Smooth muscle cell (in vitro differentiated cells): ENCODE data around the gene INPP5A. TPM values are rescaled to one million over a fixed set of nuclear protein-coding genes. Genes with fewer than 3 reads are reported as not detected.

Experiments used
- DNase-seq: peaks from one replicate; lab custom pipeline; 2025; ENCODE audit not compliant: unreplicated experiment; lab: John Stamatoyannopoulos, UW
- H2AFZ ChIP-seq: fragments of 200-600 bp; sonication (generic); 2 replicates; pipeline ENCODE4 v1.6.0; 2016; ENCODE audit warnings: antibody characterized with exemption, low read depth, mild to moderate bottlenecking
- H3F3A ChIP-seq: fragments of 200-600 bp; sonication (generic); 2 replicates; pipeline ENCODE4 v1.6.0; 2017; ENCODE audit warnings: antibody characterized with exemption, low read depth
- H3K27ac ChIP-seq: fragments of 200-600 bp; sonication (generic); 2 replicates; pipeline ENCODE4 v1.5.1; 2016; ENCODE audit warnings: low read depth, mild to moderate bottlenecking
- H3K27me3 ChIP-seq: fragments of 200-600 bp; sonication (generic); 2 replicates; pipeline ENCODE4 v1.6.1; 2016; ENCODE audit warnings: low read depth, mild to moderate bottlenecking
- H3K36me3 ChIP-seq: fragments of 200-600 bp; sonication (generic); 2 replicates; pipeline ENCODE4 v1.5.1; 2016; ENCODE audit warnings: low read depth
- H3K4me1 ChIP-seq: fragments of 200-600 bp; sonication (generic); 2 replicates; pipeline ENCODE4 v1.5.1; 2016; ENCODE audit warnings: low read depth
- H3K4me2 ChIP-seq: fragments of 200-600 bp; sonication (generic); 2 replicates; pipeline ENCODE4 v1.6.0; 2016; ENCODE audit warnings: mild to moderate bottlenecking
- H3K4me3 ChIP-seq: fragments of 200-600 bp; sonication (generic); 2 replicates; pipeline ENCODE4 v1.5.1; 2016; ENCODE audit warnings: mild to moderate bottlenecking
- H3K79me2 ChIP-seq: fragments of 200-600 bp; sonication (generic); 2 replicates; pipeline ENCODE4 v1.6.0; 2016; ENCODE audit warnings: low read depth, mild to moderate bottlenecking
- H3K9ac ChIP-seq: fragments of 200-600 bp; sonication (generic); 2 replicates; pipeline ENCODE4 v1.6.0; 2016; ENCODE audit warnings: low read depth
- H3K9me3 ChIP-seq: fragments of 200-600 bp; sonication (generic); replicated peaks from 2 replicates; pipeline ENCODE4 v1.5.1; 2016; ENCODE audit warnings: low read depth
- H4K20me1 ChIP-seq: fragments of 200-600 bp; sonication (generic); 2 replicates; pipeline ENCODE4 v1.6.0; 2016; ENCODE audit warnings: low read depth
- WGBS: methylation state at CpG from one replicate; pipeline ENCODE4 v1.1.7; 2016; ENCODE audit warnings: low lambda C conversion rate; 5-methylcytosine and 5-hydroxymethylcytosine counted together
- polyA plus RNA-seq: library from polyadenylated mRNA; unstranded; fragments of >200 nt; fragmentation: Nextera tagmentation; extraction: Ambion mirVana; gene quantifications from 2 replicates; pipeline ENCODE4 v1.2.1, GENCODE V29; 2016
- total RNA-seq: library from RNA; depleted of rRNA; stranded (reverse); fragments of >200 nt; gene quantifications from 2 replicates; pipeline ENCODE4 v1.2.3, GENCODE V29; 2014
- TF ChIP-seq, protein P1 (sequence below): fragments of 200-600 bp; sonication (generic); IDR thresholded peaks from 2 replicates; pipeline ENCODE4 v1.5.1; 2017; ENCODE audit warnings: borderline replicate concordance, mild to moderate bottlenecking, antibody characterized with exemption; ENCODE audit not compliant: insufficient read depth, poor library complexity, severe bottlenecking

INPP5A gene
- total and polyA plus RNA-seq, 2 experiments from 2014 or later: 48.0 to 55.9 TPM

DNA sequence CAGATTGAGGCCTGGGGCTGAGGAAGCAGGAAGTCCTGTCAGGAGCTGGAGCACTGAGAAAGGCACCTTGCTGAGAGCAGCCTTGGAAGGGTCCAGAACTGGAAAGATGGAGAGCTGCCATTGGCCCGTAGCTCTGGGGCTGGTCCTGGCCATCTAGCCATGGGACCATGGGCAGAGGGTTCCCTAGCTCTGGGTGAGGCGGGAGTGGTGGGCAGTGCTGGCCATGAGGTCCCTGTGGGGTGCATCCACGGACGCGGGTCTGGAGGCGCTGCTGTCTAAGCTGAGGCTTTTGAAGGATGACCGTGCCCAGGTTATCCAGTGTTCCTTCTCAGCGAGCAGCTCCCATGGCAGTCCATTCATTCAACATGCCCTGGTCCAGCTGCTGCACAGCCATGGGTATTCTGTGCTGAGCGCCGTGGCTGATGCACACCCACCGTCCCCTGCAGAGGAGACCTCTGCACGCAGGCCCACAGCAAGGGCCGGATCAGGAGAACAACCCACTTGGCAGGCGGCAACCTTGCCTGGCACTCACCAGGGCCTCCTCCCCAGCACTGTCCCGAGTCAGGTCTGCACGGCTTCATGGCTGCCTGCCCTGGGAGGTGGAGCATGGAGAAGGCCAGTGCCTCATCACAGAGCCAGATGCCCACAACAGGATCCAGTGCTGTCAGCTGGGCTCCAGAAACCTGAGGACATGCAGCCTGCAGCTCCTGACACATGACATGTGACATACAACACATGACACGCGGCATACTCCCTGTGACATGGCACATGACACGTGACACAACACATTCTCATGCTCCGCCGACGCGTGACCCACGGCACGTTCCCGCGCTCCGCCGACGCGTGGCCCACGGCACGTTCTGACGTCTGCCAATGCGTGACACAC, 121.9 kb downstream of the INPP5A start:
- Histone ChIP-seq H3K79me2 (no peaks in the 10 kb centered on the region), H3K4me2 (no peak overlapping the region), H3K9me3 (no peaks in the 10 kb centered on the region), H4K20me1 (peaks cover 49% of the 10 kb centered on the region), H3K4me1 (no peaks in the 10 kb centered on the region), H2AFZ (no peak overlapping the region), H3K27ac (no peak overlapping the region), H3K4me3 (no peak overlapping the region), H3K36me3 (no peaks in the 10 kb centered on the region), H3F3A (no peaks in the 10 kb centered on the region), H3K27me3 (no peaks in the 10 kb centered on the region), H3K9ac (no peak overlapping the region)
- DNase-seq: no peak
- TF ChIP-seq, protein P1, sequence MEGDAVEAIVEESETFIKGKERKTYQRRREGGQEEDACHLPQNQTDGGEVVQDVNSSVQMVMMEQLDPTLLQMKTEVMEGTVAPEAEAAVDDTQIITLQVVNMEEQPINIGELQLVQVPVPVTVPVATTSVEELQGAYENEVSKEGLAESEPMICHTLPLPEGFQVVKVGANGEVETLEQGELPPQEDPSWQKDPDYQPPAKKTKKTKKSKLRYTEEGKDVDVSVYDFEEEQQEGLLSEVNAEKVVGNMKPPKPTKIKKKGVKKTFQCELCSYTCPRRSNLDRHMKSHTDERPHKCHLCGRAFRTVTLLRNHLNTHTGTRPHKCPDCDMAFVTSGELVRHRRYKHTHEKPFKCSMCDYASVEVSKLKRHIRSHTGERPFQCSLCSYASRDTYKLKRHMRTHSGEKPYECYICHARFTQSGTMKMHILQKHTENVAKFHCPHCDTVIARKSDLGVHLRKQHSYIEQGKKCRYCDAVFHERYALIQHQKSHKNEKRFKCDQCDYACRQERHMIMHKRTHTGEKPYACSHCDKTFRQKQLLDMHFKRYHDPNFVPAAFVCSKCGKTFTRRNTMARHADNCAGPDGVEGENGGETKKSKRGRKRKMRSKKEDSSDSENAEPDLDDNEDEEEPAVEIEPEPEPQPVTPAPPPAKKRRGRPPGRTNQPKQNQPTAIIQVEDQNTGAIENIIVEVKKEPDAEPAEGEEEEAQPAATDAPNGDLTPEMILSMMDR: no peak
- 96% methylated on average over 35 of the region's 35 CpGs for WGBS

DNA sequence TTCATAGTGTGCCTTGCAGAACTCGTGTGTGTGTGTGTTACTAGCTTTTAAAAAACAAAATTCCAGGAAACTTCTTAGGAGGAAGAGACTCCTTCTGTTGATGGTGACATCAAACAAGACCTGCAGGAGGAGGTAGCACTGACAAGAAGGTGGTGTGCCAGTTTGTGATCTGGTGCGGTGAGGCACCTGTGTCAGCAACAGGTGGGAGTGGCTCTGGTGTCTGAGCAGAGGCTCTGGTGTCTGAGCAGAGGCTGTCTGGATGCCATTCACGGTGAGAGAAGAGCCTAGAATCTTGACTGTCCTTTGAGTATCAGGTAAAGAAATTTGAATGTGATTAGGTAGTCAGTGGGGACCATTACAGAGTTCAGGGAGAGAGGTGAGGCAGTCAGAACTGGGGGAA, 122.8 kb downstream of the INPP5A start:
- Histone ChIP-seq H3F3A (no peaks in the 10 kb centered on the region), H3K27ac (no peak overlapping the region), H3K4me3 (no peak overlapping the region), H3K36me3 (no peaks in the 10 kb centered on the region), H3K4me1 (no peaks in the 10 kb centered on the region), H3K27me3 (no peaks in the 10 kb centered on the region), H2AFZ (no peak overlapping the region), H3K9me3 (no peaks in the 10 kb centered on the region), H3K79me2 (no peaks in the 10 kb centered on the region), H4K20me1 (peaks cover 49% of the 10 kb centered on the region), H3K9ac (no peak overlapping the region), H3K4me2 (no peak overlapping the region)
- no peak for DNase-seq
- TF ChIP-seq, protein P1: no peak
- 88% methylated on average over 3 of the region's 3 CpGs for WGBS

DNA sequence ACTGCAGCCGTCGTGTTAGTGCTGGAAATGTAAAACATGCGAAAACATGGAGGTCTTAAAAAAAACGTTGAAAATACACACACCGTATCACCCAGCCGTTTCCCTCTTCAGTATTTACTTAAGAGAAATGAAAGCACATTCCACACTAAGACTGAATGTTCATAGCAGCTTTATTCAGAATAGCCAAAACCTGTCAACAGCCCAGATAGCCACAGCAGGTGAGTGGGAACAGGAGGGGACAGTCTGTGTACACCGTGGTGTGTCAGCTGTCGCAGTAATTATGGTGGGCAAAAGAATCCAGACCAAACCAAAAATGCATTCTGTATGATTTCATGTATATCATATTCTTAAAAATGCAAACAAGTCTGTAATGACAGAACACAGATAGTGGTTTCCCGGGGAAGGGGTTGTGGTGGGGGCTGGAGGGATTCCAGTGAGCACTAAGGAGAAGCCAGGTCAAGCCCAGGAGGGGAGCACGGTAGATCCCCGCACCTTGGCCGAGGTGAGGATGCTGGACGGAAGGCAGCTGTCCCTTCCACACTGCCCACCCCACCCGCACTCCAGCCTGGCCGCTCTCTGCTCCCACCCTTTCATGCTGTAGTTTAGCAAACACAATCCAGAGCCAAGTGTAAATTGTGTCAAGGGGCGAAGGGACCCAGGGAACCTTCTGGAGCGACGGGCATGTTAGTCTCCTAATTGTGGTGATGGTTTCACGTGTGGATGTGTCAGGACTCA, 124.8 kb downstream of the INPP5A start:
- H3K4me3 ChIP-seq: no peak overlapping the region
- TF ChIP-seq, protein P1: no peak
- H3F3A ChIP-seq: no peaks in the 10 kb centered on the region
- no peak overlapping the region for H3K4me2 ChIP-seq
- 93% methylated on average over 19 of the region's 19 CpGs for WGBS
- no peaks in the 10 kb centered on the region for H3K4me1 ChIP-seq
- H4K20me1 ChIP-seq: peaks cover 49% of the 10 kb centered on the region
- no peaks in the 10 kb centered on the region for H3K36me3 ChIP-seq
- H3K27me3 ChIP-seq: no peaks in the 10 kb centered on the region
- no peaks in the 10 kb centered on the region for H3K79me2 ChIP-seq
- no peak overlapping the region for H3K9ac ChIP-seq
- no peaks in the 10 kb centered on the region for H3K9me3 ChIP-seq
- no peak overlapping the region for H2AFZ ChIP-seq
- H3K27ac ChIP-seq: no peak overlapping the region
- DNase-seq: no peak
